ENCODE measurements around the gene NR2F2. TPM values are rescaled to one million over a fixed set of nuclear protein-coding genes. Genes with fewer than 3 reads are reported as not detected.

NR2F2 gene
- total RNA-seq, 1 donor from 2014 or later = 1.9 TPM

- Mint-ChIP-seq H3K4me1 (ENCODE audit: low read depth, unreplicated experiment) (no peaks in the 10 kb centered on the region), H3K36me3 (ENCODE audit: unreplicated experiment) (no peaks in the 10 kb centered on the region), H3K27ac (ENCODE audit: unreplicated experiment) (no peak overlapping the region), H3K4me3 (ENCODE audit: unreplicated experiment) (no peak overlapping the region), H3K27me3 (ENCODE audit: unreplicated experiment) (peaks cover 44% of the 10 kb centered on the region), H3K9me3 (ENCODE audit: unreplicated experiment) (peaks cover 13% of the 10 kb centered on the region)
- DNase-seq = peak; percentile 17
- TF ChIP-seq CTCF (IDR thresholded peaks at IDR 0.05; ENCODE audit: partially characterized antibody, unreplicated experiment) = no peak
Measured at GRCh38 chr15:96334017-96334704, 3.7 kb downstream of the NR2F2 start.

- no peak overlapping the region for H3K4me3 Mint-ChIP-seq (ENCODE audit: unreplicated experiment)
- no peak overlapping the region for H3K27ac Mint-ChIP-seq (ENCODE audit: unreplicated experiment)
- no peaks in the 10 kb centered on the region for H3K4me1 Mint-ChIP-seq (ENCODE audit: low read depth, unreplicated experiment)
- no peaks in the 10 kb centered on the region for H3K36me3 Mint-ChIP-seq (ENCODE audit: unreplicated experiment)
- peaks cover 40% of the 10 kb centered on the region for H3K27me3 Mint-ChIP-seq (ENCODE audit: unreplicated experiment)
- DNase-seq = no peak
- H3K9me3 Mint-ChIP-seq (ENCODE audit: unreplicated experiment) = peaks cover 10% of the 10 kb centered on the region
- no peak for TF ChIP-seq CTCF (IDR thresholded peaks at IDR 0.05; ENCODE audit: partially characterized antibody, unreplicated experiment)
Measured at GRCh38 chr15:96334705-96335410, 4.4 kb downstream of the NR2F2 start.

DNA sequence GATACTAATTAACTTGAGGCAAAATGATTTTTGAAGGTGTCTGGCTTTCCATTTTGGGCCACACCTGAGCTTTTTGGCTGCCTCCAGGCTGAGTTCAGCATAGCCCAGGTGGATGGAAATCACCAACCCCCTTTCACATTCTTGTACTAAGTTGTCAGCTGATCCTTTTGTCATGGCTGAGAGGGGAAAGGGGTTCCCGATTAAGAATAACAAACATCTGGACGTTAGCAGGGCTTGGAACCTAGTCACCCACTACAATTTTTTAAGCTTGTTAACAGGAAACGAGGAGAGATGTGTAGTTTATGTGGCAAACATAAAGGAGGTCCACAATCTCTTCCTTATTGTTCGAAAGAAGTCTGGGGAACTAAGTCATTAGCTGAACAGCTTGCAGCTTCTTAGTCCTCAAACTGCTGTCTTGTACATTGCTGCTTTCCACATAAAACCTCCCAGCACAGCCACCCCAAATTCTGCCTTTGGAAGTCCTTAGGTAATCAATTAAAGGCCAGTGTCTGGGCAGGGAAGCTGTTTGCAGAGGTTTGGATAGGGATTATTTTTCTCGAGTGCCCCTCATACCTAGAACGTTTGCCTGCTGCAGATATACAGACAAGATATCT is 5.0 kb downstream of the NR2F2 start:
- peaks cover 42% of the 10 kb centered on the region for H3K27me3 Mint-ChIP-seq (ENCODE audit: unreplicated experiment)
- H3K27ac Mint-ChIP-seq (ENCODE audit: unreplicated experiment) = no peak overlapping the region
- DNase-seq = no peak
- H3K9me3 Mint-ChIP-seq (ENCODE audit: unreplicated experiment) = peaks cover 11% of the 10 kb centered on the region
- H3K4me3 Mint-ChIP-seq (ENCODE audit: unreplicated experiment) = no peak overlapping the region
- no peak for TF ChIP-seq CTCF (IDR thresholded peaks at IDR 0.05; ENCODE audit: partially characterized antibody, unreplicated experiment)
- H3K4me1 Mint-ChIP-seq (ENCODE audit: low read depth, unreplicated experiment) = peaks cover 1% of the 10 kb centered on the region
- H3K36me3 Mint-ChIP-seq (ENCODE audit: unreplicated experiment) = no peaks in the 10 kb centered on the region

GRCh38 chr15:96336108-96336595 is 5.7 kb downstream of the NR2F2 start:
- no peak for DNase-seq
- no peak overlapping the region for H3K27ac Mint-ChIP-seq (ENCODE audit: unreplicated experiment)
- no peak for TF ChIP-seq CTCF (IDR thresholded peaks at IDR 0.05; ENCODE audit: partially characterized antibody, unreplicated experiment)
- H3K27me3 Mint-ChIP-seq (ENCODE audit: unreplicated experiment) = peaks cover 40% of the 10 kb centered on the region
- H3K4me3 Mint-ChIP-seq (ENCODE audit: unreplicated experiment) = no peak overlapping the region
- H3K9me3 Mint-ChIP-seq (ENCODE audit: unreplicated experiment) = peaks cover 8% of the 10 kb centered on the region
- peaks cover 1% of the 10 kb centered on the region for H3K4me1 Mint-ChIP-seq (ENCODE audit: low read depth, unreplicated experiment)
- H3K36me3 Mint-ChIP-seq (ENCODE audit: unreplicated experiment) = no peaks in the 10 kb centered on the region

Data from glutamatergic neuron (in vitro differentiated cells).